Immature natural killer cell (primary cell): ENCODE data around the gene ADCY4. TPM values are rescaled to one million over a fixed set of nuclear protein-coding genes. Genes with fewer than 3 reads are reported as not detected.
A peak's percentile ranks its signal among the peaks of the same experiment; 100 is the strongest.

Source experiments
- DNase-seq, 3 donors: peaks; one replicate each; pipeline ENCODE4 v3.0.0; 2022; ENCODE audit warnings: mixed read lengths in 1 of 3
- H3K27ac Mint-ChIP-seq, 6 donors: one replicate each; pipeline ENCODE4 v1.8.0; 2020; ENCODE audit warnings: mixed read lengths in 6 of 6, mild to moderate bottlenecking in 5 of 6, inconsistent platforms in 4 of 6, moderate library complexity in 3 of 6
- H3K27me3 Mint-ChIP-seq, 3 donors: one replicate each; pipeline ENCODE4 v1.8.0; 2020 to 2021; ENCODE audit warnings: low read depth in 3 of 3, mild to moderate bottlenecking in 3 of 3, mixed read lengths in 3 of 3, moderate library complexity in 3 of 3, inconsistent platforms in 1 of 3
- H3K36me3 Mint-ChIP-seq, 3 donors: one replicate each; pipeline ENCODE4 v1.8.0; 2020; ENCODE audit warnings: mixed read lengths in 3 of 3, inconsistent platforms in 2 of 3, mild to moderate bottlenecking in 2 of 3
- H3K4me1 Mint-ChIP-seq, 2 donors: one replicate each; pipeline ENCODE4 v1.8.0; 2020; ENCODE audit warnings: inconsistent platforms in 2 of 2, mild to moderate bottlenecking in 2 of 2, mixed read lengths in 2 of 2, moderate library complexity in 1 of 2
- H3K4me3 Mint-ChIP-seq, 5 donors: one replicate each; pipeline ENCODE4 v1.8.0; 2020; ENCODE audit warnings: mild to moderate bottlenecking in 5 of 5, mixed read lengths in 5 of 5, inconsistent platforms in 3 of 5, moderate library complexity in 3 of 5
- H3K9me3 Mint-ChIP-seq, 6 donors: one replicate each; pipeline ENCODE4 v1.8.0; 2020; ENCODE audit warnings: mild to moderate bottlenecking in 6 of 6, mixed read lengths in 6 of 6, inconsistent platforms in 4 of 6, moderate library complexity in 3 of 6
- polyA plus RNA-seq, 3 donors: library from polyadenylated mRNA; unstranded; fragments of 300-500 nt; fragmentation: Illumina TruSeq; gene quantifications; one replicate each; pipeline ENCODE4 v1.2.3, GENCODE V29; 2021

The ADCY4 gene
- polyA plus RNA-seq, 3 donors from 2014 or later, result 0.31 to 0.52 TPM; not detected in 1

DNA sequence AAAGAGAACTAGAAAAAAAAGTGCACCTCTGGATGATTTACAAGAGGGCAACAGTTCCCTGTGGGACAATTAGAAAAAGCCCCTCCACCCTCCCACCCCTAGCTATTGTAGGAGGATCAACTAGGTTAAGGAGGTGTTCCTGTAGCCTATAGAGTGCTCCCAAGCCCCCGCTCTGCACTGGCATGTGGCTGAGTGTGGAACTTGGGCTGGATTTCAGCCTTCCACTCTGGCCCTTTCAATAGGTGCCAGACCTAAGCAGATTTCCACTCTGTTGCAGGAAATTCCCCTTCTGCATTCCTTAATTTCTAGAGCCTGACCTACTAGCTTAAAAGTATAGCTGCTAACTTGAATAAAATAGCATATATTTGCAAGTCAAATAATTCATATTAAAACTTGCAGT lies 35.9 kb upstream of the ADCY4 start:
- Mint-ChIP-seq H3K9me3 (no peaks in the 10 kb centered on the region), H3K4me3 (no peak overlapping the region), H3K4me1 (peaks cover 22 to 27% of the 10 kb centered on the region in 2 donors), H3K27ac (no peak overlapping the region), H3K27me3 (peaks cover 15 to 17% (median 17%) of the 10 kb centered on the region in 3 donors), H3K36me3 (no peaks in the 10 kb centered on the region)
- no peak for DNase-seq

DNA sequence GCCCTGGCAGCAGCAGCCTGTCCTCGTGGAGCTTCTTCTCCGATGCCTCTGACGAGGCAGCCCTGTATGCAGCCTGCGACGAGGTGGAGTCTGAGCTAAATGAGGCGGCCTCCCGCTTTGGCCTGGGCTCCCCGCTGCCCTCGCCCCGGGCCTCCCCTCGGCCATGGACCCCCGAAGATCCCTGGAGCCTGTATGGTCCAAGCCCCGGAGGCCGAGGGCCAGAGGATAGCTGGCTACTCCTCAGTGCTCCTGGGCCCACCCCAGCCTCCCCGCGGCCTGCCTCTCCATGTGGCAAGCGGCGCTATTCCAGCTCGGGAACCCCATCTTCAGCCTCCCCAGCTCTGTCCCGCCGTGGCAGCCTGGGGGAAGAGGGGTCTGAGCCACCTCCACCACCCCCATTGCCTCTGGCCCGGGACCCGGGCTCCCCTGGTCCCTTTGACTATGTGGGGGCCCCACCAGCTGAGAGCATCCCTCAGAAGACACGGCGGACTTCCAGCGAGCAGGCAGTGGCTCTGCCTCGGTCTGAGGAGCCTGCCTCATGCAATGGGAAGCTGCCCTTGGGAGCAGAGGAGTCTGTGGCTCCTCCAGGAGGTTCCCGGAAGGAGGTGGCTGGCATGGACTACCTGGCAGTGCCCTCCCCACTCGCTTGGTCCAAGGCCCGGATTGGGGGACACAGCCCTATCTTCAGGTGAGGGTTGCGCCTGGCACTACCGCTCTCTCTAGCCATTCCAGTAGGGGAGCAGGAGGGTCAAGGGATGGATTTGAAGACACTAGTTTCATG lies 35.2 kb upstream of the ADCY4 start:
- H3K4me1 Mint-ChIP-seq, result peaks cover 29 to 34% of the 10 kb centered on the region in 2 donors
- no peak overlapping the region for H3K27ac Mint-ChIP-seq
- no peak overlapping the region for H3K4me3 Mint-ChIP-seq

DNA sequence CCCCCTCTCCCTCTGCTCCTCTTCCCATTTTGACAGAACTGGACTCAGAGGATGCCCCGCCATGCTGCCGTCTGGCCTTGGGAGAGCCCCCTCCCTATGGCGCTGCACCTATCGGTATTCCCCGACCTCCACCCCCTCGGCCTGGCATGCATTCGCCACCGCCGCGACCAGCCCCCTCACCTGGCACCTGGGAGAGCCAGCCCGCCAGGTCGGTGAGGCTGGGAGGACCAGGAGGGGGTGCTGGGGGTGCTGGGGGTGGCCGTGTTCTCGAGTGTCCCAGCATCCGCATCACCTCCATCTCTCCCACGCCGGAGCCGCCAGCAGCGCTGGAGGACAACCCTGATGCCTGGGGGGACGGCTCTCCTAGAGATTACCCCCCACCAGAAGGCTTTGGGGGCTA lies 34.6 kb upstream of the ADCY4 start:
- peaks cover 29 to 34% of the 10 kb centered on the region in 2 donors for H3K4me1 Mint-ChIP-seq
- H3K36me3 Mint-ChIP-seq, result no peaks in the 10 kb centered on the region

More for the DNA sequence above, 35.2 kb upstream of the ADCY4 start:
- DNase-seq, result no peak
- no peaks in the 10 kb centered on the region for H3K9me3 Mint-ChIP-seq
- H3K36me3 Mint-ChIP-seq, result no peaks in the 10 kb centered on the region
- H3K27me3 Mint-ChIP-seq, result peaks cover 20 to 21% (median 21%) of the 10 kb centered on the region in 3 donors

DNA sequence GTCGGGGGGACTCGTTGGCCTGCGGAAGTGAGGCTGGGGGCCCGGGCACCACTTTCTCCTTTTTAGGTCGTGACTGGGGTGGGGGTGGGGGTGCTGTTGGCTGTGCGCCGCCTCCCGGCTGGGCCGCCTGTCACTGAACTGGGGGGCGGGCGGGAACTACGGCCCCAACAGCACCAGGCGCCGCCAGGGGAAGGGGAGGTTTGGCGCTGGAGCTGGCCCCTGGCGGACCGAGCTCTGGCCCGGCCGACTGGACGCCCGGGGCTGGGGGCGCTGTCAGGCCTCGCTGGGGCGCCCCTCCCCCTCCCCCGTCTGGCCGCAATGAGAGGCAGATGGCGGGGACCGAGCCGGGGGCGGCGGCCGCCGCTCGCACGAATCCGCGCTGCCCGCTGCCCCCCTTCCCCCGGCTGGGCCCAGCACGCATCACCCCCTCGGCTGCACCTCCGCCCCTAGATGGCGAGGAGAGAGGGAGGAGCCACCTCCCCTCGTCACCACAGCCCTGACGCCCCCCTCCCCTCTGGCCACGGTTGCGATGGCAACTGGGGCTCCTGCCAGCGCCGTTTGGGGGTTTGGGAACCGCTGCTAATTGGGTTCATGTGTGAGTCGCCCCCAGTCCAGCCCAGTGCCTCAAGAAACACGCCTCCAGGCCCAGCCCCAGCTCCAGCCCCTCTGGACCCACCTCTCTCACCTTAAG lies 33.8 kb upstream of the ADCY4 start:
- peak overlapping the region; percentile 18 to 37 (median 33) for H3K4me3 Mint-ChIP-seq
- peaks cover 29 to 34% of the 10 kb centered on the region in 2 donors for H3K4me1 Mint-ChIP-seq
- H3K27ac Mint-ChIP-seq, result peak overlapping the region in 1 of 6 donors; percentile 46
- H3K9me3 Mint-ChIP-seq, result no peaks in the 10 kb centered on the region
- peaks cover 20 to 24% (median 23%) of the 10 kb centered on the region in 3 donors for H3K27me3 Mint-ChIP-seq
- DNase-seq, result peak; percentile 55 to 70 (median 62)
- H3K36me3 Mint-ChIP-seq, result no peaks in the 10 kb centered on the region

More for the DNA sequence above, 34.6 kb upstream of the ADCY4 start:
- DNase-seq, result no peak
- H3K4me3 Mint-ChIP-seq, result peak overlapping the region; percentile 18 to 37 (median 33)
- no peaks in the 10 kb centered on the region for H3K9me3 Mint-ChIP-seq
- H3K27me3 Mint-ChIP-seq, result peaks cover 20 to 24% (median 23%) of the 10 kb centered on the region in 3 donors
- no peak overlapping the region for H3K27ac Mint-ChIP-seq

DNA sequence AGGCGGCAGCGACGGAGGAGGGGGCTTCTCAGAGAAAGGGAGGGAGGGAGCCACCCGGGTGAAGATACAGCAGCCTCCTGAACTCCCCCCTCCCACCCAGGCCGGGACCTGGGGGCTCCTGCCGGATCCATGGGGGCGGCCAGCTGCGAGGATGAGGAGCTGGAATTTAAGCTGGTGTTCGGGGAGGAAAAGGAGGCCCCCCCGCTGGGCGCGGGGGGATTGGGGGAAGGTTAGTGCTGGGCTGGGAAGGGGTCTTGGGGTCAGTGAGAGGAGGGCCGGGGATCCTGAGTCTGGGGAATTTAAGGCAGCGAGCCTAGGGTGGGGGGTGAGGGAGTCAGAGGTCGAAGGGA lies 33.3 kb upstream of the ADCY4 start:
- no peak overlapping the region for H3K27ac Mint-ChIP-seq
- H3K27me3 Mint-ChIP-seq, result peaks cover 20 to 24% (median 23%) of the 10 kb centered on the region in 3 donors
- H3K9me3 Mint-ChIP-seq, result no peaks in the 10 kb centered on the region
- DNase-seq, result no peak
- no peaks in the 10 kb centered on the region for H3K36me3 Mint-ChIP-seq
- H3K4me3 Mint-ChIP-seq, result peak overlapping the region in 2 of 5 donors; percentile 17 to 30
- peaks cover 29 to 34% of the 10 kb centered on the region in 2 donors for H3K4me1 Mint-ChIP-seq

DNA sequence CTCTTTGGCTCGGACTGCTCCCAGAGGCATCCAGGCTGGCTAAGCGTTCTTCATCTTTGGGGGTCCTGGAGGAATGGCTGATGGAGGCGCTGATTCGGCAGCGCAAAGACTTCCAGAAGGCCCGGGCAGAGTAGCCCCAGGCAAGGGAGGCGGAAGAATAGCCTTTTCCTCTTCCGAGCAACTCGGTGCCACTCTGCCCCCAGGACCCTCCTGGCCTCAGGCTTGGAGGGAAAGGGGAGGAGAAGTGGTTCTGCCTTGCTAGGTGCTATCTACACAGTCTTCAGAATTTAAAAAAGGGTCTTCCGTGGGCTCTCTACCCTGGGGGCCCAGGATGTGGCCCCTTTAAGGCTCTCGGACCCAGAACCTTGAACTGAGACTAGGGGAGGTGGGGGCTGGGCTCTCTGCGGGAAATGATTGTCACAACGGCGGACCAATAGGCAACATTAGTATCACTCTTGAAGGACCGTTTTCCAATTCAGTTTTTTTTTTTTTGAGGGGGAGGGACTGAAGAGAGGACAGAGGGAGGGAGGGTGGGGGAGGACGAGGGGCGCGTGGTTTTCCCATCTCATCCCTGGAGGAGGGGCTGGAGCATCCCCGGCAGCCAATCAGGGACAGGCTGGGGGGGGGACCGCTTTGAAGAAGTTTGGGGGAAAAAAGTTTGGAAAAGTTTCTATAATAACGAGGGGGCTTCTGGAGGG lies 32.8 kb upstream of the ADCY4 start, which contains the start of gene NFATC4:
Gene NFATC4 (plus strand): TSS at position 671 of the 698 bp plus-strand sequence. CDS start 157 bp downstream, outside the sequence.
- no peaks in the 10 kb centered on the region for H3K36me3 Mint-ChIP-seq
- H3K27me3 Mint-ChIP-seq, result peaks cover 20 to 24% (median 23%) of the 10 kb centered on the region in 3 donors
- peaks cover 29 to 34% of the 10 kb centered on the region in 2 donors for H3K4me1 Mint-ChIP-seq
- H3K4me3 Mint-ChIP-seq, result peak within 1 kb of the TSS; percentile 68 to 78 (median 75)
- DNase-seq, result no peak
- H3K9me3 Mint-ChIP-seq, result no peaks in the 10 kb centered on the region
- peak within 1 kb of the TSS in 1 of 6 donors; percentile 46 for H3K27ac Mint-ChIP-seq

DNA sequence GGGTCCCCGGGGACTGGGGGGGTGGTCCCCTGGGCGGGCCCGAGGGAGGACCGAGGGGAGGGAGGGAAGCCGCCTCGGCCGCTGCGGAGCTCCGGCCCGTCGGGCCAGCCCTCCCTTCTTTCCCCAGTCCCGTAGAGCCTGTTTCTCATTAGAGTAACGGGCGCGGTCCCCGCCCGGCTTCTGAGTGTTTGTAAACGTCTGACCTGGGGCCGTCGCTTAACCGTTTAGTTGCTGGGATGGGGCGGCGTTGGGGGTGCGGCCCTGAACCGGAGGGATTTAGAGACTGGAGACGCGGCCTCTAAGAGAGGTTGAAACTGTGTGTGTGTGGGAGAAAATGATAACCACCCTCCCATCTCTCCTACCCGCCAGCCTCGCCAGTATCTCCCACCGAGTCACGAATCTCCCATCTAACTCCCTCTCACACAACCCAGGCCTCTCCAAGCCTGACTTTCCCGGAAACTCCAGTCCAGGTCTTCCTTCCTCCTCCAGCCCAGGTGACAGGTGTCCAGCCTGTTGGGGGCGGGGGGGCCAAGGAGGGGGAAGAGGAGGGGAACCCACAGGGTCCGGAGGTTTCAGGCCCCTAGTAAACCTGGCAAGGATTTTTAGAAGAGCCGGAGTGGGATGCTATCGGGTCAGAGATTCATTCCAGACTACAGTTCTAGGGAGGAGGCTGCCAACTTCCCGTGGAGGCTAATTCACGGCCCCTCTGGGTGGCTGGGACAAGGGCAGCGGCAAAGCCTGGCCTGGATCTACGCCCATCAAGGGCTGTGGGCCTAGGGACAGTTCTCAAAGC lies 32.0 kb upstream of the ADCY4 start:
- peaks cover 21 to 25% (median 22%) of the 10 kb centered on the region in 3 donors for H3K27me3 Mint-ChIP-seq
- no peaks in the 10 kb centered on the region for H3K9me3 Mint-ChIP-seq
- H3K36me3 Mint-ChIP-seq, result no peaks in the 10 kb centered on the region
- no peak overlapping the region for H3K27ac Mint-ChIP-seq
- H3K4me3 Mint-ChIP-seq, result peak overlapping the region; percentile 68 to 78 (median 75)
- peaks cover 29 to 34% of the 10 kb centered on the region in 2 donors for H3K4me1 Mint-ChIP-seq
- DNase-seq, result peak; percentile 20 to 35 (median 29)

DNA sequence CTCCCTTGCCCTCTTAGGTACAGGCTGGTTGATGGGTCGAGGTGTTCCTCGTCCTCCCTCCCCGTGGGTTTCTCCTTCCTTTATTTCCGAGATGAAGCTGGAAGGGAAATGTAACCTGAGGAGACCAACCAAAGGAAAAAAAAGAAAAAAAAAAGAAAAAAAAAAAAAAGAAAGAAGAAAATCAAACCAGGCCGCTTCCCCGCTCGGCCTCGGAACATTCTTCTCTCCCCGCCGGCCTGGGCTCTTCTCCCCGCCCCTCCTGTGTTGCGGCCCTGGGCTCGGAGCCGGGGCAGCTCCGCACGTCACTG lies 31.5 kb upstream of the ADCY4 start:
- peak overlapping the region in 2 of 5 donors; percentile 42 to 84 for H3K4me3 Mint-ChIP-seq
- DNase-seq, result no peak
- H3K4me1 Mint-ChIP-seq, result peaks cover 29 to 34% of the 10 kb centered on the region in 2 donors
- peaks cover 22 to 25% (median 25%) of the 10 kb centered on the region in 3 donors for H3K27me3 Mint-ChIP-seq
- no peaks in the 10 kb centered on the region for H3K36me3 Mint-ChIP-seq
- no peak overlapping the region for H3K27ac Mint-ChIP-seq
- H3K9me3 Mint-ChIP-seq, result no peaks in the 10 kb centered on the region

DNA sequence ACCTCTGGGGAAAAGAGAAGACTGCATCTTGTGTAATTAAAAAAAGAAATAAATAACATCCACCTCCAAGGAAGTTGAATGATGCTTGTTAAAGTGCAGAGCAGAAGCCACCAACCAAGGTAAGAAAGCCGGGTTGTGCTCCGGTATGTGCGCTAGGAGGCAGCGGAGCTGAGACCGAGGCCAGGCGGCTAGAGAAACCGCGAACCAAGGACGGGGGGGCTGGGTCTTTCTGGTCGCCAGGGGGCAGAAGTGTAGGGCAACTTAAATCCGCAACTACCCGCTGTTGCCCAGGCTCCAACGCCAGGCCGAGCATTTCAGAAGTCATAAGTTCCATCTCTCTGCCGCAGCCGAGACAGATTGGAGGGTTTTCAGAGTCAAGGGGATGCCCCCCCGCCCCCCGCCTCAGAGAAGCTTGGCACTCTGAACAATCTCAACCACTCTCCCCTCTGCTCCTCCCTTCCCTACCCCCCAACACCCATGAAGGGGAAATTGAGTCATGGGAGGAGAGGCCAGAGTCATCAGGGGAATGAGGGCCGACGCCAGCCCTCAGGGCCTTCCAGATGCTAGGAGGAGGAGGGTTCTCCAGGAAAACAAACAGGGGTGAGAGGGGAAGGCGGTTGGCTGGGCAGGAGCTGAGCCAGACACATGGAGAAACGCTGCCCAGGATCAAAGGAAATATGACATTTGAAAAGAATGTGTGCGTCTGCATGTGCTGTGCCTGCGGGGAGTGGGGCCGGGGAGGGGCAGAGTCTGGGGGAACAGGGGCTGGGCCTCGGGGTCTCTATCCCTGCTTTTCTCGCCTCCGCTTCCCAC lies 30.9 kb upstream of the ADCY4 start:
- no peaks in the 10 kb centered on the region for H3K36me3 Mint-ChIP-seq
- H3K27me3 Mint-ChIP-seq, result peaks cover 19 to 25% (median 23%) of the 10 kb centered on the region in 3 donors
- H3K27ac Mint-ChIP-seq, result peak overlapping the region in 3 of 6 donors; percentile 35 to 76 (median 62)
- H3K9me3 Mint-ChIP-seq, result no peaks in the 10 kb centered on the region
- peaks cover 29 to 34% of the 10 kb centered on the region in 2 donors for H3K4me1 Mint-ChIP-seq
- H3K4me3 Mint-ChIP-seq, result peak overlapping the region; percentile 75 to 84 (median 77)
- DNase-seq, result peak; percentile 69 to 78 (median 69)

DNA sequence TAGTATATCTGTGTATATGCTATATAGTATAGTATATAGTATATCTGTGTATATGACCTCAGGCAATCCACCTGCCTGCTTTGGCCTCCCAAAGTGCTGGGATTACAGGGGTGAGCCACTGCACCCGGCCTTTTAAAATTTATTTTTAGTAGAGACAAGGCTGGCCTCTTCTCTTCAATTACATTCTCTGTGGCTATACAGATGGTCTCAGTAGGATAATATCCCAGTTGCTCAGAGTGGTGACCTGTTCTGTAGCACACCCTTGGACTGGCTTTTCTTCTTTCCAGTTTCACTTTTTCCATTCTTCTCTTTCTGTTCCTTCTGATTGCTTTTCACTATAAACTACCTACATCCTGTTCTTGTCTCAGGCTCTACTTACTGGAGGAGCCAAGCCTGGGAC lies 30.0 kb upstream of the ADCY4 start:
- peaks cover 19 to 27% (median 22%) of the 10 kb centered on the region in 3 donors for H3K27me3 Mint-ChIP-seq

DNA sequence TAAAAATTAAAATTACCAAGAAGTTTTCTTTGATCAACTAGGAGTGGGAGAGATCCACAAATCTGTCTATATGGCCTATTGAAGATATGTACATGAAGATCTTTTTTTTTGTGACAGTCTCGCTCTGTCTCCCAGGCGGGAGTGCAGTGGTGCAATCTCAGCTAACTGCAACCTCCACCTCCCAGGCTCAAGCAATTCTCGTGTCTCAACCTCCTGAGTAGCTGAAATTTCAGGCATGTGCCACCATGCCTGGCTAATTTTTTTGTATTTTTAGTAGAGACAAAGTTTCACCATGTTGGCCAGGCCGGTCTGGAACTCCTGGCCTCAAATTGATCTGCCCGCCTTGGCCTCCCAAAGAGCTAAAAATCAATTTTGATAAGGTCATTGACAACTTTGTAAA lies 28.5 kb upstream of the ADCY4 start:
- no peak for DNase-seq
- H3K27ac Mint-ChIP-seq, result no peak overlapping the region
- peaks cover 0 to 5% (median 0%) of the 10 kb centered on the region in 6 donors for H3K9me3 Mint-ChIP-seq
- peaks cover 23 to 27% of the 10 kb centered on the region in 2 donors for H3K4me1 Mint-ChIP-seq
- H3K27me3 Mint-ChIP-seq, result peaks cover 19 to 29% (median 21%) of the 10 kb centered on the region in 3 donors
- no peak overlapping the region for H3K4me3 Mint-ChIP-seq
- H3K36me3 Mint-ChIP-seq, result peaks cover 0 to 4% (median 3%) of the 10 kb centered on the region in 3 donors

More for the DNA sequence above, 30.0 kb upstream of the ADCY4 start:
- DNase-seq, result no peak
- peaks cover 29 to 34% of the 10 kb centered on the region in 2 donors for H3K4me1 Mint-ChIP-seq
- H3K27ac Mint-ChIP-seq, result no peak overlapping the region
- H3K4me3 Mint-ChIP-seq, result no peak overlapping the region
- peaks cover 0 to 4% (median 0%) of the 10 kb centered on the region in 6 donors for H3K9me3 Mint-ChIP-seq
- peaks cover 0 to 4% (median under 1%) of the 10 kb centered on the region in 3 donors for H3K36me3 Mint-ChIP-seq

DNA sequence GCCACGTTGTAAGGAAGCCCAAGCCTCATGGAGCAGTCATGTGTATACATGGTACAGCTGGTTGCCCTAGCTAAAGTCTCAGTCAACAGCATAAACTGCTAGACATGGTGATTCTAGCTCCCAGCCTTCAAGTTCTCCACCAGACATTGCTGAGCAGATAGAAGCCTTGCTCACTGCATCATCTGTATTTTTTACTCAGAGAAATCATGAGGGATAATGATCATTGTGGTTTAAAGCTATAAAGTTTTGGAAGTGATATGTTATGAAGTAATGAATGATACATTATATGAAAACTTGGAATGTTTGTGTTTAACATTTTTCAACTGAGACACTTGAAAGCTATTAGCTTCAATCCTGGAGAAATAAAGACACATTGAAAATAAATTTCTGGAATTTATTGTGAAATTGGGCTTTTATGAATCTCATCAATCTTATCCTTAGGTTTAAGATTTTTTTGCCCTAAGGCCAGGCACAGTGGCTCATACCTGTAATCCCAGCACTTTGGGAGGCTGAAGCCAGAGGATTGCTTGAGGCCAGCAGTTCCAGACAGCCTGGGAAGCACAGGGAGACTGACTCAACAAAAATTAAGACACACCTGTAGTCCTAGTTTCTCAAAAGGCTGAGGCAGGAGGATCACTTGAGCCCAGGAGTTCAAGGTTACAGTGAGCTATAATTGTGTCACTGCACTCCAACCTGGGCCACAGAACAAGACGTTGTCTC lies 27.5 kb upstream of the ADCY4 start:
- Mint-ChIP-seq H3K27me3 (peaks cover 15 to 26% (median 16%) of the 10 kb centered on the region in 3 donors), H3K36me3 (peaks cover 0 to 4% (median 3%) of the 10 kb centered on the region in 3 donors), H3K9me3 (peaks cover 0 to 5% (median 0%) of the 10 kb centered on the region in 6 donors), H3K4me3 (no peak overlapping the region), H3K27ac (no peak overlapping the region), H3K4me1 (peaks cover 17 to 23% of the 10 kb centered on the region in 2 donors)
- no peak for DNase-seq
